Osteocyte (in vitro differentiated cells): ENCODE measurements around the gene ZW10. TPM values are rescaled to one million over a fixed set of nuclear protein-coding genes. Genes with fewer than 3 reads are reported as not detected.

ENCODE experiments used
- DNase-seq: peaks from one replicate; pipeline ENCODE4 v3.0.0; 2021; ENCODE audit warnings: mixed read lengths; ENCODE audit not compliant: unreplicated experiment; ENCODE audit errors: extremely low spot score
- H3K27ac Mint-ChIP-seq: one replicate; pipeline ENCODE4 v1.8.0; 2021; ENCODE audit warnings: mild to moderate bottlenecking, mixed read lengths; ENCODE audit not compliant: unreplicated experiment
- H3K27me3 Mint-ChIP-seq: one replicate; pipeline ENCODE4 v1.8.0; 2021; ENCODE audit warnings: mixed read lengths; ENCODE audit not compliant: unreplicated experiment
- H3K36me3 Mint-ChIP-seq: one replicate; pipeline ENCODE4 v1.8.0; 2021; ENCODE audit warnings: mixed read lengths; ENCODE audit not compliant: unreplicated experiment
- H3K4me1 Mint-ChIP-seq: one replicate; pipeline ENCODE4 v1.8.0; 2021; ENCODE audit warnings: mixed read lengths; ENCODE audit not compliant: unreplicated experiment
- H3K4me3 Mint-ChIP-seq: one replicate; pipeline ENCODE4 v1.8.0; 2021; ENCODE audit warnings: mild to moderate bottlenecking, moderate library complexity, mixed read lengths; ENCODE audit not compliant: unreplicated experiment
- H3K9me3 Mint-ChIP-seq: one replicate; pipeline ENCODE4 v1.8.0; 2021; ENCODE audit warnings: mixed read lengths; ENCODE audit not compliant: unreplicated experiment
- CTCF ChIP-seq: fragments of 200-600 bp; sonication (generic); IDR thresholded peaks from 2 replicates; pipeline ENCODE4 v1.5.0; 2021; ENCODE audit warnings: antibody characterized with exemption, mild to moderate bottlenecking, moderate library complexity
- total RNA-seq: library from RNA; stranded (reverse); gene quantifications from 2 replicates; pipeline ENCODE4 v1.2.1, GENCODE V29; 2021

ZW10 gene
- total RNA-seq, 1 donor from 2014 or later: 14.7 TPM

GRCh38 chr11:113694390-113694789 is 79.1 kb downstream of the ZW10 start:
- Mint-ChIP-seq H3K9me3 (no peaks in the 10 kb centered on the region), H3K36me3 (no peaks in the 10 kb centered on the region), H3K27ac (no peak overlapping the region), H3K27me3 (no peaks in the 10 kb centered on the region), H3K4me1 (peaks cover 8% of the 10 kb centered on the region), H3K4me3 (no peak overlapping the region)
- DNase-seq: no peak
- no peak for TF ChIP-seq CTCF

- no peak overlapping the region for H3K27ac Mint-ChIP-seq
- no peaks in the 10 kb centered on the region for H3K27me3 Mint-ChIP-seq
- H3K4me1 Mint-ChIP-seq: peaks cover 8% of the 10 kb centered on the region
- no peak overlapping the region for H3K4me3 Mint-ChIP-seq
- no peaks in the 10 kb centered on the region for H3K36me3 Mint-ChIP-seq
- no peak for DNase-seq
- H3K9me3 Mint-ChIP-seq: no peaks in the 10 kb centered on the region
- no peak for TF ChIP-seq CTCF
Measured at GRCh38 chr11:113693030-113693429, 80.5 kb downstream of the ZW10 start.

GRCh38 chr11:113690619-113691569 is 82.6 kb downstream of the ZW10 start:
- Mint-ChIP-seq H3K4me3 (no peak overlapping the region), H3K4me1 (peaks cover 12% of the 10 kb centered on the region), H3K27ac (no peak overlapping the region), H3K27me3 (no peaks in the 10 kb centered on the region), H3K9me3 (no peaks in the 10 kb centered on the region), H3K36me3 (no peaks in the 10 kb centered on the region)
- peak; percentile 85 for DNase-seq
- peak; percentile 46 for TF ChIP-seq CTCF

- Mint-ChIP-seq H3K4me1 (peaks cover 13% of the 10 kb centered on the region), H3K27ac (no peak overlapping the region), H3K36me3 (no peaks in the 10 kb centered on the region)
Measured at GRCh38 chr11:113689768-113690618, 83.5 kb downstream of the ZW10 start.

More at GRCh38 chr11:113689768-113690618, 83.5 kb downstream of the ZW10 start:
- no peak for DNase-seq
- no peaks in the 10 kb centered on the region for H3K27me3 Mint-ChIP-seq
- H3K4me3 Mint-ChIP-seq: no peak overlapping the region
- TF ChIP-seq CTCF: no peak
- H3K9me3 Mint-ChIP-seq: no peaks in the 10 kb centered on the region
